OCI-LY7 (cell line): ENCODE measurements around the gene RAB35. TPM values are rescaled to one million over a fixed set of nuclear protein-coding genes. Genes with fewer than 3 reads are reported as not detected.

Experiments
- BruUV-seq: library from RNA; stranded (reverse); fragments of 400-500 nt; replicated peaks from 2 replicates; lab custom pipeline; 2021; lab: Mats Ljungman, UMichigan
- CTCF ChIA-PET: fragments of 300-600 bp; sonication (Branson Sonifier 250); formaldehyde crosslinking; loops from one replicate; lab custom pipeline; 2022; ENCODE audit warnings: antibody characterized with exemption; ENCODE audit not compliant: unreplicated experiment; lab: Charles Lee
- POLR2A ChIA-PET: fragments of 300-600 bp; sonication (Branson Sonifier 250); formaldehyde crosslinking; loops from one replicate; lab custom pipeline; 2022; ENCODE audit warnings: antibody characterized with exemption; lab: Charles Lee
- DNase-seq: peaks from one replicate; pipeline ENCODE4 v3.0.0-alpha.2; 2015; ENCODE audit warnings: low spot score
- H2AFZ ChIP-seq: fragments of 200-600 bp; sonication (generic), shearing (Covaris generic); 2 replicates; pipeline ENCODE4 v1.6.1; 2014; ENCODE audit warnings: mild to moderate bottlenecking, antibody characterized with exemption, low read length, moderate library complexity
- H3K27ac ChIP-seq: fragments of 200-600 bp; sonication (generic); 2 replicates; pipeline ENCODE4 v1.5.1; 2014; ENCODE audit warnings: mixed run types, low read depth, mild to moderate bottlenecking, moderate library complexity, low read length, inconsistent platforms; ENCODE audit not compliant: poor library complexity, severe bottlenecking
- H3K36me3 ChIP-seq: fragments of 200-600 bp; sonication (generic); 2 replicates; pipeline ENCODE4 v1.6.1; 2014; ENCODE audit warnings: mild to moderate bottlenecking, antibody characterized with exemption, low read length, moderate library complexity, mixed read lengths; ENCODE audit not compliant: insufficient read depth
- H3K4me1 ChIP-seq: fragments of 200-600 bp; sonication (generic); 2 replicates; pipeline ENCODE4 v1.5.1; 2014; ENCODE audit warnings: mild to moderate bottlenecking, low read length; ENCODE audit not compliant: insufficient read depth, poor library complexity, severe bottlenecking
- H3K4me2 ChIP-seq: fragments of 200-600 bp; sonication (generic); 2 replicates; pipeline ENCODE4 v1.6.1; 2014; ENCODE audit warnings: mild to moderate bottlenecking, low read length
- H3K4me3 ChIP-seq: fragments of 200-600 bp; sonication (generic); 2 replicates; pipeline ENCODE4 v1.5.1; 2014; ENCODE audit warnings: mild to moderate bottlenecking, low read depth, low read length; ENCODE audit not compliant: poor library complexity, severe bottlenecking
- H3K79me2 ChIP-seq: fragments of 200-600 bp; sonication (generic); 2 replicates; pipeline ENCODE4 v1.6.1; 2016; ENCODE audit warnings: low read depth, mild to moderate bottlenecking, low read length, moderate library complexity, mixed read lengths; ENCODE audit not compliant: insufficient read depth
- H3K9me2 ChIP-seq: fragments of 200-600 bp; sonication (generic); 2 replicates; pipeline ENCODE4 v1.6.1; 2016; ENCODE audit warnings: mild to moderate bottlenecking, low read length, mixed read lengths; ENCODE audit not compliant: insufficient read depth
- H3K9me3 ChIP-seq: fragments of 200-600 bp; sonication (generic); 2 replicates; pipeline ENCODE4 v1.6.1; 2014; ENCODE audit warnings: mild to moderate bottlenecking, mixed run types, low read length, mixed read lengths
- H4K20me1 ChIP-seq: fragments of 200-600 bp; sonication (generic); 2 replicates; pipeline ENCODE4 v1.6.1; 2014; ENCODE audit warnings: mild to moderate bottlenecking, antibody characterized with exemption, low read length, moderate library complexity, mixed read lengths; ENCODE audit not compliant: insufficient read depth
- CTCF ChIP-seq: fragments of 200-600 bp; sonication (generic); conservative IDR thresholded peaks from 2 replicates; pipeline ENCODE4 v1.5.1; 2014; ENCODE audit warnings: mild to moderate bottlenecking, antibody characterized with exemption, low read length, moderate library complexity, mixed read lengths
- EZH2phosphoT487 ChIP-seq: fragments of 200-600 bp; sonication (generic); IDR thresholded peaks from 2 replicates; pipeline ENCODE4 v1.6.1; 2018; ENCODE audit warnings: low read depth, borderline replicate concordance, mild to moderate bottlenecking, mixed run types, antibody characterized with exemption, low read length, moderate library complexity, mixed read lengths
- intact Hi-C: fragments of 100-400 bp; cut with micrococcal nuclease; formaldehyde crosslinking; loops from one replicate; pipeline ENCODE4 v1.10.0; 2022; ENCODE audit not compliant: unreplicated experiment
- total RNA-seq, 2 experiments: library from RNA; depleted of rRNA in 1 of 2; stranded (reverse); fragments of >200 nt in 1 of 2; shearing (Covaris generic) in 1 of 2; gene quantifications; 2 replicates each; pipeline ENCODE4 v1.2.3, GENCODE V29; 2014 to 2022

Gene RAB35
- total RNA-seq, 2 experiments from 2014 or later, result 42.2 to 85.9 TPM

- peaks cover 97% of the 10 kb centered on the region for H3K36me3 ChIP-seq
- H3K4me3 ChIP-seq, result no peak overlapping the region
- ChIA-PET CTCF (no interaction called here), POLR2A (no interaction called here)
- no peaks in the 10 kb centered on the region for H3K9me2 ChIP-seq
- no peak for TF ChIP-seq CTCF
- TF ChIP-seq EZH2phosphoT487, result no peak
- no peak overlapping the region for H2AFZ ChIP-seq
- intact Hi-C loops, result no loop called here
- H3K4me1 ChIP-seq, result no peaks in the 10 kb centered on the region
- H3K79me2 ChIP-seq, result peaks cover 23% of the 10 kb centered on the region; the same call in 1 of the 2 replicates
- H3K9me3 ChIP-seq, result no peaks in the 10 kb centered on the region
- H3K27ac ChIP-seq, result no peak overlapping the region
- H3K4me2 ChIP-seq, result no peak overlapping the region
- H4K20me1 ChIP-seq, result peaks cover 7% of the 10 kb centered on the region; the same call in 1 of the 2 replicates
- no peak for DNase-seq
- BruUV-seq, result no TSS peak
These were observed 14.1 kb downstream of the RAB35 start for GRCh38 chr12:120102189-120103043.

- H2AFZ ChIP-seq, result no peak overlapping the region
- TF ChIP-seq CTCF, result no peak
- TF ChIP-seq EZH2phosphoT487, result no peak
- no peak overlapping the region for H3K4me3 ChIP-seq
- POLR2A ChIA-PET, result no interaction called here
- H3K36me3 ChIP-seq, result peaks cover 97% of the 10 kb centered on the region
- H3K79me2 ChIP-seq, result peaks cover 15% of the 10 kb centered on the region; the same call in 1 of the 2 replicates
- H3K4me2 ChIP-seq, result no peak overlapping the region
- intact Hi-C loops, result no loop called here
- CTCF ChIA-PET, result no interaction called here
- peaks cover 7% of the 10 kb centered on the region; the same call in 1 of the 2 replicates for H4K20me1 ChIP-seq
- DNase-seq, result no peak
- H3K9me2 ChIP-seq, result no peaks in the 10 kb centered on the region
- no TSS peak for BruUV-seq
- no peaks in the 10 kb centered on the region for H3K4me1 ChIP-seq
- H3K27ac ChIP-seq, result no peak overlapping the region
- no peaks in the 10 kb centered on the region for H3K9me3 ChIP-seq
These were observed 14.9 kb downstream of the RAB35 start for GRCh38 chr12:120101617-120102016.

- Histone ChIP-seq H3K27ac (no peak overlapping the region), H3K36me3 (peaks cover 97% of the 10 kb centered on the region), H3K4me3 (no peak overlapping the region), H3K4me2 (no peak overlapping the region), H3K4me1 (no peaks in the 10 kb centered on the region), H3K79me2 (peaks cover 11% of the 10 kb centered on the region; the same call in 1 of the 2 replicates), H2AFZ (no peak overlapping the region), H3K9me3 (no peaks in the 10 kb centered on the region), H4K20me1 (peaks cover 7% of the 10 kb centered on the region; the same call in 1 of the 2 replicates), H3K9me2 (no peaks in the 10 kb centered on the region)
- DNase-seq, result no peak
- intact Hi-C loops, result no loop called here
- TF ChIP-seq CTCF (no peak), EZH2phosphoT487 (no peak)
- no TSS peak for BruUV-seq
- ChIA-PET POLR2A (interaction anchor here (0.6 kb wide), 1 partner anchor 11 kb away, joined by 5 read pairs; no protein-coding TSS in a partner anchor), CTCF (no interaction called here)
These were observed 15.4 kb downstream of the RAB35 start for GRCh38 chr12:120101182-120101581.
